IPS-20b (cell line): Measurements from ENCODE around the gene DPP10.

Experiments
- H3K27ac ChIP-seq: one replicate; pipeline ENCODE4 v1.5.1; 2013; ENCODE audit warnings: low read length
- H3K27me3 ChIP-seq: 2 replicates; pipeline ENCODE4 v1.6.1; 2013; ENCODE audit warnings: mild to moderate bottlenecking, low read length, inconsistent platforms; ENCODE audit not compliant: insufficient read depth
- H3K36me3 ChIP-seq: 2 replicates; pipeline ENCODE4 v1.6.1; 2013; ENCODE audit warnings: low read depth, mild to moderate bottlenecking, inconsistent platforms, low read length, moderate library complexity; ENCODE audit not compliant: insufficient read depth
- H3K4me1 ChIP-seq: 2 replicates; pipeline ENCODE4 v1.6.1; 2013; ENCODE audit warnings: mild to moderate bottlenecking, control low read depth, inconsistent platforms, low read length, moderate library complexity; ENCODE audit not compliant: insufficient read depth
- H3K4me3 ChIP-seq: 2 replicates; pipeline ENCODE4 v1.5.1; 2013; ENCODE audit warnings: mild to moderate bottlenecking, low read length, inconsistent platforms
- H3K9ac ChIP-seq: 2 replicates; pipeline ENCODE4 v1.6.1; 2013; ENCODE audit warnings: low read depth, mild to moderate bottlenecking, inconsistent platforms, low read length, moderate library complexity
- H3K9me3 ChIP-seq: 2 replicates; pipeline ENCODE4 v1.6.1; 2013; ENCODE audit warnings: mild to moderate bottlenecking, low read depth, low read length, inconsistent platforms; ENCODE audit not compliant: insufficient read depth

DPP10 gene

GRCh38 chr2:115874427-115874826, 1432.0 kb downstream of the DPP10 start:
- H3K27ac ChIP-seq, result no peak overlapping the region
- no peaks in the 10 kb centered on the region for H3K4me1 ChIP-seq
- no peaks in the 10 kb centered on the region for H3K9me3 ChIP-seq
- H3K4me3 ChIP-seq, result no peak overlapping the region
- H3K36me3 ChIP-seq, result no peaks in the 10 kb centered on the region
- no peak overlapping the region for H3K9ac ChIP-seq
- no peaks in the 10 kb centered on the region for H3K27me3 ChIP-seq

GRCh38 chr2:115880558-115880957, 1438.1 kb downstream of the DPP10 start:
- Histone ChIP-seq H3K4me3 (no peak overlapping the region), H3K27ac (no peak overlapping the region), H3K36me3 (no peaks in the 10 kb centered on the region), H3K9ac (no peak overlapping the region), H3K9me3 (no peaks in the 10 kb centered on the region), H3K4me1 (no peaks in the 10 kb centered on the region), H3K27me3 (no peaks in the 10 kb centered on the region)

GRCh38 chr2:115887209-115887776, 1444.9 kb downstream of the DPP10 start:
- H3K4me1 ChIP-seq, result no peaks in the 10 kb centered on the region
- H3K27me3 ChIP-seq, result no peaks in the 10 kb centered on the region
- no peak overlapping the region for H3K27ac ChIP-seq
- no peaks in the 10 kb centered on the region; the same call in 1 of the 2 replicates for H3K9me3 ChIP-seq
- H3K9ac ChIP-seq, result no peak overlapping the region
- H3K4me3 ChIP-seq, result no peak overlapping the region
- no peaks in the 10 kb centered on the region for H3K36me3 ChIP-seq
